Erythroblast (primary cell): ENCODE results near the gene CYLD.

Experiments
- GATA1 ChIP-seq: IDR thresholded peaks from 2 replicates; pipeline ENCODE4 v1.6.1; 2011; ENCODE audit warnings: low read depth, mild to moderate bottlenecking, control low read depth, low read length, moderate library complexity
- POLR2A ChIP-seq: IDR thresholded peaks from 2 replicates; pipeline ENCODE4 v1.6.1; 2011; ENCODE audit warnings: mild to moderate bottlenecking, low read length

- TF ChIP-seq POLR2A (no peak), GATA1 (no peak)
Measured at GRCh38 chr16:50696575-50697420, 45.1 kb upstream of the CYLD start.
